WTC11 (cell line): ENCODE results near the gene DCLK2.

Experiments
- GTF2I ChIP-seq: fragments of 250-450 bp; sonication (Bioruptor Pico); conservative IDR thresholded peaks from 2 replicates; pipeline ENCODE4 v1.4.0; 2021; ENCODE audit warnings: mild to moderate bottlenecking
- TF ChIP-seq, protein P1 (sequence below): fragments of 200-600 bp; IDR thresholded peaks from 2 replicates; pipeline ENCODE4 v1.8.0; 2022; ENCODE audit warnings: antibody characterized with exemption
- TF ChIP-seq, protein P2 (sequence below): sonication (generic); formaldehyde crosslinking; IDR thresholded peaks from 2 replicates; pipeline ENCODE4 v1.8.0; 2022; ENCODE audit warnings: mild to moderate bottlenecking, missing genetic modification reagents

DNA sequence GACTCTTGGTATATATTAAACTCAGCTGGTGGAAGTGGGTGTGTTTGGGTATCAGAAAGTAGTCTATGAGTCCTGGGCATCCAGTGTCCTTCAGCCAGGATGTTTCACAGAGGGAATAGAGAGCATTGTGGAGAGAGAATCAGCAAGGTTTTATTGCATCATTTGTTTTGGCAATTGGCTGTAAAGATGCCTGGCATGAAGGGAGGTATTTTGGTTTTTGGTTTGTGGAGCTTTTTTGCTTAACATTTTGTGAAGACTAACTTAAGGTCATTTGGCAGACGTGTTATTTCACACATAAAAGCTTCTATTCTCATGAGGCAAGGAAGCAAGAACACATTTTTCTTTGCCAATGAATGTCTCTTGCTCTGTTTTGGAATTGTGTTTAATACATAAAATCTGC lies 71.1 kb downstream of the DCLK2 start:
- TF ChIP-seq, protein P1, sequence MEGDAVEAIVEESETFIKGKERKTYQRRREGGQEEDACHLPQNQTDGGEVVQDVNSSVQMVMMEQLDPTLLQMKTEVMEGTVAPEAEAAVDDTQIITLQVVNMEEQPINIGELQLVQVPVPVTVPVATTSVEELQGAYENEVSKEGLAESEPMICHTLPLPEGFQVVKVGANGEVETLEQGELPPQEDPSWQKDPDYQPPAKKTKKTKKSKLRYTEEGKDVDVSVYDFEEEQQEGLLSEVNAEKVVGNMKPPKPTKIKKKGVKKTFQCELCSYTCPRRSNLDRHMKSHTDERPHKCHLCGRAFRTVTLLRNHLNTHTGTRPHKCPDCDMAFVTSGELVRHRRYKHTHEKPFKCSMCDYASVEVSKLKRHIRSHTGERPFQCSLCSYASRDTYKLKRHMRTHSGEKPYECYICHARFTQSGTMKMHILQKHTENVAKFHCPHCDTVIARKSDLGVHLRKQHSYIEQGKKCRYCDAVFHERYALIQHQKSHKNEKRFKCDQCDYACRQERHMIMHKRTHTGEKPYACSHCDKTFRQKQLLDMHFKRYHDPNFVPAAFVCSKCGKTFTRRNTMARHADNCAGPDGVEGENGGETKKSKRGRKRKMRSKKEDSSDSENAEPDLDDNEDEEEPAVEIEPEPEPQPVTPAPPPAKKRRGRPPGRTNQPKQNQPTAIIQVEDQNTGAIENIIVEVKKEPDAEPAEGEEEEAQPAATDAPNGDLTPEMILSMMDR = no peak
- TF ChIP-seq GTF2I (CRISPR knock-in tag) = no peak
- TF ChIP-seq, protein P2, sequence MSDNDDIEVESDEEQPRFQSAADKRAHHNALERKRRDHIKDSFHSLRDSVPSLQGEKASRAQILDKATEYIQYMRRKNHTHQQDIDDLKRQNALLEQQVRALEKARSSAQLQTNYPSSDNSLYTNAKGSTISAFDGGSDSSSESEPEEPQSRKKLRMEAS (CRISPR knock-in tag) = no peak
